GM23248 (cell line): ENCODE data around the gene ANKRD28. TPM values are rescaled to one million over a fixed set of nuclear protein-coding genes. Genes with fewer than 3 reads are reported as not detected.

Source experiments
- DNase-seq: peaks from one replicate; pipeline ENCODE4 v3.0.0-alpha.2; 2015
- H2AFZ ChIP-seq: fragments of 200-600 bp; sonication (generic); 2 replicates; pipeline ENCODE4 v1.6.1; 2016; ENCODE audit warnings: antibody characterized with exemption
- H3F3A ChIP-seq: fragments of 200-600 bp; sonication (generic); 2 replicates; pipeline ENCODE4 v1.6.1; 2016; ENCODE audit warnings: mild to moderate bottlenecking, antibody characterized with exemption, mixed run types; ENCODE audit not compliant: insufficient read depth
- H3K27ac ChIP-seq: fragments of 200-600 bp; sonication (generic); 2 replicates; pipeline ENCODE4 v1.5.1; 2016; ENCODE audit warnings: mild to moderate bottlenecking
- H3K27me3 ChIP-seq: fragments of 200-600 bp; sonication (generic); replicated peaks from 2 replicates; pipeline ENCODE4 v1.6.1; 2016; ENCODE audit warnings: mild to moderate bottlenecking; ENCODE audit not compliant: insufficient read depth
- H3K36me3 ChIP-seq: fragments of 200-600 bp; sonication (generic); 2 replicates; pipeline ENCODE4 v1.6.1; 2016; ENCODE audit warnings: low read depth, mild to moderate bottlenecking
- H3K4me1 ChIP-seq: fragments of 200-600 bp; sonication (generic); 2 replicates; pipeline ENCODE4 v1.6.1; 2016; ENCODE audit warnings: mild to moderate bottlenecking; ENCODE audit not compliant: insufficient read depth
- H3K4me2 ChIP-seq: fragments of 200-600 bp; sonication (generic); one replicate; pipeline ENCODE4 v1.6.1; 2016; ENCODE audit warnings: mild to moderate bottlenecking; ENCODE audit not compliant: unreplicated experiment
- H3K4me3 ChIP-seq: fragments of 200-600 bp; sonication (generic); 2 replicates; pipeline ENCODE4 v1.5.1; 2016; ENCODE audit warnings: mild to moderate bottlenecking
- H3K79me2 ChIP-seq: fragments of 200-600 bp; sonication (generic); 2 replicates; pipeline ENCODE4 v1.6.1; 2016; ENCODE audit warnings: mild to moderate bottlenecking; ENCODE audit not compliant: insufficient read depth
- H3K9ac ChIP-seq: fragments of 200-600 bp; sonication (generic); 2 replicates; pipeline ENCODE4 v1.6.1; 2016; ENCODE audit warnings: mild to moderate bottlenecking
- H3K9me2 ChIP-seq: fragments of 200-600 bp; sonication (generic); 2 replicates; pipeline ENCODE4 v1.6.1; 2016; ENCODE audit warnings: mixed run types, mild to moderate bottlenecking, moderate library complexity; ENCODE audit not compliant: insufficient read depth
- H3K9me3 ChIP-seq: fragments of 200-600 bp; sonication (generic); one replicate; pipeline ENCODE4 v1.6.1; 2017; ENCODE audit warnings: low read depth
- H4K20me1 ChIP-seq: fragments of 200-600 bp; sonication (generic); 2 replicates; pipeline ENCODE4 v1.6.0; 2016; ENCODE audit not compliant: insufficient read depth
- EZH2 ChIP-seq: fragments of 200-600 bp; sonication (generic); IDR thresholded peaks from 2 replicates; pipeline ENCODE4 v1.6.1; 2018; ENCODE audit warnings: antibody characterized with exemption, mild to moderate bottlenecking; ENCODE audit not compliant: insufficient read depth, poor library complexity, severe bottlenecking
- EZH2phosphoT487 ChIP-seq: fragments of 200-600 bp; sonication (generic); IDR thresholded peaks from 2 replicates; pipeline ENCODE4 v1.6.1; 2018; ENCODE audit warnings: antibody characterized with exemption, moderate library complexity, mild to moderate bottlenecking, low read depth; ENCODE audit not compliant: insufficient read depth
- WGBS, 2 experiments: methylation state at CpG; one replicate each; pipeline ENCODE4 v1.1.6; 2015 to 2017; ENCODE audit warnings: low lambda C conversion rate in 2 of 2, low coverage in 1 of 2; ENCODE audit errors: missing lambda C conversion rate in 2 of 2; 5-methylcytosine and 5-hydroxymethylcytosine counted together
- in situ Hi-C: fragments of 300-500 bp; cut with MboI; formaldehyde crosslinking; loops from 2 replicates; pipeline ENCODE4 v1.15.0; 2020
- polyA plus RNA-seq: library from polyadenylated mRNA; unstranded; fragments of >200 nt; fragmentation: Nextera tagmentation; extraction: Ambion mirVana; gene quantifications from 2 replicates; pipeline ENCODE4 v1.2.1, GENCODE V29; 2016
- total RNA-seq: library from RNA; depleted of rRNA; stranded (reverse); fragments of >200 nt; shearing (Covaris generic); gene quantifications from 2 replicates; pipeline ENCODE4 v1.2.3, GENCODE V29; 2014

ANKRD28 gene
- total and polyA plus RNA-seq, 2 experiments from 2014 or later = 23.1 to 55.6 TPM

DNA sequence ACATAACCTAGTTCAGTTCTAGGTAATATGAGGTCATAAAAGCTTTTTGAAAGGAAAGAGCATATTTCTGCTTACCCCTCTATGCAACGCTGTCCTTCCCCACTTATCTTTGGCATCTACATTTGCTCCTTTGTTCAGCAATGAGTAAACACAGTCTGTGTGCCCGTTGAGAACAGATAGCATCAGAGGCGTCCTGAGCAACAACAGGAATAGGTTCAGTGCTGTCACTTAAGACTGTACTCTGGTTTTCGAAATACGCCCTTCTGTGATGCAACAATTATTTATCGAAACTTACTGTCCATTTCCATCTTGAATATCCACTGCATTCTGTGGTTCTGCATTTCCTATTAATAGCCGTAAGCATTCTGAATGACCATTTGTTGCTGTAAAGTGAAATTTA, 111.9 kb downstream of the ANKRD28 start:
- WGBS, 2 experiments = 88 to 89% methylated on average over 7 of the region's 7 CpGs
- Histone ChIP-seq H2AFZ (no peak overlapping the region), H3K9me3 (no peaks in the 10 kb centered on the region), H3K27me3 (no peaks in the 10 kb centered on the region), H3K9me2 (no peaks in the 10 kb centered on the region), H3F3A (peaks cover 22% of the 10 kb centered on the region), H3K9ac (no peak overlapping the region), H3K79me2 (no peaks in the 10 kb centered on the region), H3K4me3 (no peak overlapping the region), H3K4me1 (peaks cover 13% of the 10 kb centered on the region), H3K27ac (no peak overlapping the region), H3K36me3 (peaks cover 58% of the 10 kb centered on the region), H4K20me1 (no peaks in the 10 kb centered on the region), H3K4me2 (no peak overlapping the region)
- no peak for DNase-seq
- no peak for TF ChIP-seq EZH2phosphoT487
- TF ChIP-seq EZH2 = no peak
- in situ Hi-C loops = no loop called here

DNA sequence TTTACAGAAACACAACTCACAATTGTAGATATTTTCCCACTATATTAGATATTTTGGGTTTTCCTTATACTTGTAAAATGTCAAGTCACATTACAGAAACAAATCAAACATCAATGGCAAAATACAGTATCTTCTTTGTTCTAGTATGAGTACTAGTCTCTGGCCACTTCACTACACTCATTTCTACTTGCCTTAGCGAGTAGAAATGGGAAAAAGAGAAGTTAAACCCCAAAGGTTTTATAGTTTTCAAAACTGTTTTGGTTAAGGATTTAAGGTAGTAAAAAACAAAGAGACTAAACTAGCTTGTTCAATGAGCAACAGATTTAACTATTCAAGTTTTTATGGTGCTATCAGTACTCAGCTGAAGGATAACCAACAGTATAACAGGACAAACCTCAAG, 114.5 kb downstream of the ANKRD28 start:
- H3K4me1 ChIP-seq = peaks cover 13% of the 10 kb centered on the region
- H3K27ac ChIP-seq = peak overlapping the region; percentile 36
- no peak overlapping the region for H3K4me3 ChIP-seq
- no peaks in the 10 kb centered on the region for H3K9me2 ChIP-seq
- H3K79me2 ChIP-seq = no peaks in the 10 kb centered on the region
- H3K36me3 ChIP-seq = peaks cover 52% of the 10 kb centered on the region
- no peak for TF ChIP-seq EZH2
- TF ChIP-seq EZH2phosphoT487 = no peak
- H3K9me3 ChIP-seq = no peaks in the 10 kb centered on the region
- H3K27me3 ChIP-seq = no peaks in the 10 kb centered on the region
- H3F3A ChIP-seq = peaks cover 25% of the 10 kb centered on the region
- in situ Hi-C loops = no loop called here
- H3K9ac ChIP-seq = peak overlapping the region; percentile 12; the same call in 1 of the 2 replicates
- H2AFZ ChIP-seq = no peak overlapping the region
- no peak for DNase-seq
- H3K4me2 ChIP-seq = no peak overlapping the region
- 97 to 100% methylated on average over 1 of the region's 1 CpG for WGBS, 2 experiments
- H4K20me1 ChIP-seq = no peaks in the 10 kb centered on the region

DNA sequence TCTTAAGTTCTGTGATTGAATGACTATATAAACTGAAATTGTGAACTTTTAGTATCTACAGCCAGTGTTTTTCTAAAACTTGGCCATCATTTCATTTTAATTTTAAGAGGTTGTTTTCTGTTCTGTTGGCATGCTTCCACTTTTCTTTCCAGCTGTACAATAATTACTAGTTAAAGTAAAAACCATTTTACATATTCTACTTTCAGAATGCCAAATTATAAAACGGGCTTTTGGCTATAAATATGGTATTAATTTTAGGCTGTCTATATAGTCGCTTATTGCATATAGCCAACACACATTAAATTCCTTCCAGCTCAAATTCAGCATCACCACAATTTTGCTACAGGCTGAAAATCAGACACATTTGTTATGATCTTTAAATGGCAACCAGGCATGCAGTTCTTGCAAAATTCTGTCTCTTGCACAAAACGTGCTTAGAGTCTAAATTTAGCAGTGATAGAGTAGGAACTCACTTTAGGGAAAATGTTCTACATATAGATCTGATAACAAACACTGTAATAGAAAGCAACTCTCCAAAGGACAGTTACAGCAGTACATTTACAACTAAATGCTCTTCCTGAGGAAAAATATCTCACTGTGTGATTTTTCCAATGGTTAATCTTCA, 115.1 kb downstream of the ANKRD28 start:
- no peak overlapping the region for H2AFZ ChIP-seq
- peak overlapping the region; percentile 12; the same call in 1 of the 2 replicates for H3K9ac ChIP-seq
- peak; percentile 56 for DNase-seq
- in situ Hi-C loops = no loop called here
- H3K4me2 ChIP-seq = no peak overlapping the region
- 10 to 15% methylated on average over 3 of the region's 3 CpGs for WGBS, 2 experiments
- H3K79me2 ChIP-seq = no peaks in the 10 kb centered on the region
- H4K20me1 ChIP-seq = no peaks in the 10 kb centered on the region
- peaks cover 13% of the 10 kb centered on the region for H3K4me1 ChIP-seq
- no peak overlapping the region for H3K4me3 ChIP-seq
- H3K36me3 ChIP-seq = peaks cover 58% of the 10 kb centered on the region
- H3F3A ChIP-seq = peaks cover 30% of the 10 kb centered on the region
- TF ChIP-seq EZH2 = no peak
- TF ChIP-seq EZH2phosphoT487 = no peak
- peak overlapping the region; percentile 36 for H3K27ac ChIP-seq
- H3K9me2 ChIP-seq = no peaks in the 10 kb centered on the region
- no peaks in the 10 kb centered on the region for H3K9me3 ChIP-seq
- no peaks in the 10 kb centered on the region for H3K27me3 ChIP-seq

DNA sequence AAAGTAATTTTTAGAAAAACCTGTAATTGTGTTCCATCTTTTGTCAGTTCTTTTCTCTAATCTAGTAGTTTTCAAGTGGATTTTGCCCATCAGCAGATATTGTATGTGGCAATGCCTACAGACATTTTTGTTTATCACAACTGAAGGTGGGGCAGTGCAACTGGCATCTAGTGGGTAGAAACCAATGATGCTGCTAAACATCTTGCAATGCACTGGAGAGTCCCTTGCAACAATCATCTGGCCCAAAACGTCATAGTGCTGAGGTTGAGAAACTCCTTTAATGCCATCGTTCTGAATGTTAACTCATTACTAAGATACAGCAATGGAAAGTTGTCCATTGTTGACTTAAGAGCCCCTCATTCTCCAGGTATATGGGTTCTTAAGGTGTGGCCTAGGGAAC, 116.1 kb downstream of the ANKRD28 start:
- WGBS, 2 experiments = 50 to 58% methylated on average over 2 of the region's 2 CpGs
- H3K27ac ChIP-seq = no peak overlapping the region; the same call in 1 of the 2 replicates
- no peak overlapping the region for H3K4me3 ChIP-seq
- peaks cover 37% of the 10 kb centered on the region for H3F3A ChIP-seq
- H3K9me2 ChIP-seq = no peaks in the 10 kb centered on the region
- TF ChIP-seq EZH2 (no peak), EZH2phosphoT487 (no peak)
- DNase-seq = peak; percentile 25
- no peak overlapping the region for H3K9ac ChIP-seq
- H2AFZ ChIP-seq = no peak overlapping the region
- H3K79me2 ChIP-seq = no peaks in the 10 kb centered on the region
- peaks cover 16% of the 10 kb centered on the region for H3K4me1 ChIP-seq
- H3K4me2 ChIP-seq = no peak overlapping the region
- H3K36me3 ChIP-seq = peaks cover 66% of the 10 kb centered on the region
- H3K27me3 ChIP-seq = no peaks in the 10 kb centered on the region
- no peaks in the 10 kb centered on the region for H3K9me3 ChIP-seq
- in situ Hi-C loops = no loop called here
- no peaks in the 10 kb centered on the region for H4K20me1 ChIP-seq

DNA sequence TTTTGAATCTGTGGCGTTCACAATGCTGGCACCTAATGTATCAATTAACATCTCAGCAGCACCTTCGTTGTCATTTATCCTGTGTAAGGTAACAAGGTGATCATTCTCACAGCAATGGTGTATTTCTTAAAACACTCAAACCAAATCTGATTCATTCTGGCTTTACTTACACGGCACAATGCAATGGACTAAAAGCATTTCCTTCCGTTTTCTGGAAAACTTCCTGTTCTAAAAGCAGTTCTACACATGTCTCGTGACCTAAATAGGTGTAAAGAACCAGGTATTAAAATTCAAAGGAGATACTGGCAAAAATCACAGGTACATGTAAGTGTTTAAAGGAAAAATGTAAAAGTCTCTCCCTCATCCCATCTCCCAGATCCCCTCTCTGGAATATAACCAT, 118.5 kb downstream of the ANKRD28 start:
- Histone ChIP-seq H3K9me2 (no peaks in the 10 kb centered on the region), H3K4me1 (peaks cover 23% of the 10 kb centered on the region), H3K9me3 (no peaks in the 10 kb centered on the region), H3K4me3 (no peak overlapping the region), H3K27me3 (no peaks in the 10 kb centered on the region), H4K20me1 (no peaks in the 10 kb centered on the region), H3K27ac (no peak overlapping the region), H2AFZ (no peak overlapping the region), H3K9ac (no peak overlapping the region), H3K36me3 (peaks cover 59% of the 10 kb centered on the region), H3K4me2 (no peak overlapping the region), H3K79me2 (no peaks in the 10 kb centered on the region), H3F3A (peaks cover 41% of the 10 kb centered on the region)
- in situ Hi-C loops = no loop called here
- 97 to 98% methylated on average over 5 of the region's 5 CpGs for WGBS, 2 experiments
- DNase-seq = no peak
- no peak for TF ChIP-seq EZH2phosphoT487
- TF ChIP-seq EZH2 = no peak
